Activated naive CD8-positive, alpha-beta T cell (primary cell): Measurements from ENCODE around the gene SPESP1.

ENCODE experiments used
- H3K27ac Mint-ChIP-seq: one replicate; pipeline ENCODE4 v1.8.0; 2021; ENCODE audit warnings: mixed read lengths
- H3K27me3 Mint-ChIP-seq: one replicate; pipeline ENCODE4 v1.8.0; 2021; ENCODE audit warnings: mixed read lengths
- H3K36me3 Mint-ChIP-seq: one replicate; pipeline ENCODE4 v1.8.0; 2021; ENCODE audit warnings: mixed read lengths
- H3K4me1 Mint-ChIP-seq: one replicate; pipeline ENCODE4 v1.8.0; 2021; ENCODE audit warnings: low read depth, mixed read lengths
- H3K4me3 Mint-ChIP-seq: one replicate; pipeline ENCODE4 v1.8.0; 2021; ENCODE audit warnings: mild to moderate bottlenecking, mixed read lengths
- H3K9me3 Mint-ChIP-seq: one replicate; pipeline ENCODE4 v1.8.0; 2021; ENCODE audit warnings: low read depth, mixed read lengths

SPESP1 gene

GRCh38 chr15:68993276-68993675 is 63.0 kb downstream of the SPESP1 start:
- Mint-ChIP-seq H3K27me3 (peaks cover 5% of the 10 kb centered on the region), H3K4me3 (no peak overlapping the region), H3K4me1 (no peaks in the 10 kb centered on the region), H3K9me3 (no peaks in the 10 kb centered on the region), H3K27ac (no peak overlapping the region), H3K36me3 (no peaks in the 10 kb centered on the region)

GRCh38 chr15:68994149-68994548 is 63.8 kb downstream of the SPESP1 start:
- H3K36me3 Mint-ChIP-seq = no peaks in the 10 kb centered on the region
- H3K27ac Mint-ChIP-seq = no peak overlapping the region

GRCh38 chr15:68994981-68995761 is 64.8 kb downstream of the SPESP1 start:
- Mint-ChIP-seq H3K27me3 (peaks cover 2% of the 10 kb centered on the region), H3K4me3 (no peak overlapping the region), H3K9me3 (no peaks in the 10 kb centered on the region), H3K36me3 (no peaks in the 10 kb centered on the region), H3K4me1 (no peaks in the 10 kb centered on the region), H3K27ac (no peak overlapping the region)

More at GRCh38 chr15:68994149-68994548, 63.8 kb downstream of the SPESP1 start:
- Mint-ChIP-seq H3K4me3 (no peak overlapping the region), H3K4me1 (no peaks in the 10 kb centered on the region), H3K27me3 (peaks cover 2% of the 10 kb centered on the region), H3K9me3 (no peaks in the 10 kb centered on the region)
